LoVo (cell line): ENCODE measurements around the gene CD3D.
A peak's percentile ranks its signal among the peaks of the same experiment; 100 is the strongest.

ENCODE experiments used
- DNase-seq: peaks from one replicate; pipeline ENCODE4 v3.0.0-alpha.2; 2016; ENCODE audit warnings: low spot score

The CD3D gene

DNA sequence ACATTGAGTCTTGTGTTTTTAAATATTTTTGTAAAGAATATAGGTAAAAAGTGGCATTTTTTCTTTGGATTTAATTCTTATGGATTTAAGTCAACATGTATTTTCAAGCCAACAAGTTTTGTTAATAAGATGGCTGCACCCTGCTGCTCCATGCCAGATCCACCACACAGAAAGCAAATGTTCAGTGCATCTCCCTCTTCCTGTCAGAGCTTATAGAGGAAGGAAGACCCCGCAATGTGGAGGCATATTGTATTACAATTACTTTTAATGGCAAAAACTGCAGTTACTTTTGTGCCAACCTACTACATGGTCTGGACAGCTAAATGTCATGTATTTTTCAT, 38.3 kb downstream of the CD3D start:
- no peak for DNase-seq

DNA sequence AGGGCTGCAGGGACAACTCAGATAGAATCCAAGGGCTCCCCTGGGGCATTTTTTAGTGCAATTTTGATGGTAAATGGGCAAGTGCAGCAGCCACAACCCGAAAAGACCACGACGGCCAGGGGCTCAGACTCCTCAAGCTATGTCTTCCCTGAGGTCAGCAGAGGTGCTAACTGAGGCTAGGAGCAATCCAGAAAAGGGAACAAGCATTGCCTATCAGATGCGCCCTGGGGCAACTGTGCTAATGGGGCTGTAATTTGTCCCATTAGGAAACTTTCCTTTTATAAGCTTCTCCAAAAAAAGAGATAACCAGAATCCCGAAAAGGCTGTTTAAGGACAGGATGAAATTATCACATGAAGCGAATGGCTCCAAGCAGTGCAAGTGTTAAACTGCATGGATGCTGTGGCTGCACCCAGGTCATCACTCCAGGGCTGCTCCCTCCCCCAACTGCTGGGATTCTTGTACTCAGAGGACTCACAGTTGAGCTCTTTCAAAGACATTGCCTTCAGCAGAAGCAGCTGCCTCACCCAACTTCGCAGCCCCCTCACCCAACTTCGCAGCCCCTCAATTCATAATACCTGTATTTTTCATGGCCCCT, 40.8 kb downstream of the CD3D start:
- DNase-seq: no peak

DNA sequence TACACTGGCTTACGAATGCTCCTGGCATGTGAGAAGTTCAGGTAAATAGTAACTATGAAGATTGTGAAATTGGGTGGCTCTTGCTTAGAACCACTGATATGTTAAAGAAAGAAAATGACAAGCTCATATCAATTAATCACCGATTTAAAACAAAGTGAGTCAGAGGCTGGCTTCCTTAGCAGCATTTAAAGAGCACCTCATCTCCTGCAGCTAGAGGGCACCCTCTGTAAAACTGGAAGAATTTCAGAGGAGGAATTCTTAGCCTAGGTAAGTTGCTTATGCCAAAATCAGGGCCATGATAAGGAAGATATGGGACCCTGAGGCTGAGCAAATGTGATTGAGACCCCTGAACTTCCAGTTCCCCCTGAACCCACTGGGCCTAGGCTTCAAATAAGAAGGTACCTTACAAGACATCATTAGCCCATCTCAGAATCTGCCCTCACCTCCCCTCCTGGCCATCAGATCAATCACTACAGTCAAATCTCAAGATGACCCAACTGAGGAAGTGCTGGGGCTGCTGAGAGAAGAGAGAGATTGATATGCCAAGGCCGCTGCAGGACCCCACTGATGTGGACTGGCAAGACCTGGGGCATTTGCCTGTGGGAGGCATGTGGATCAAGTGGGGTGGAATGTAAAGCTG, 46.6 kb downstream of the CD3D start:
- DNase-seq: peak; percentile 46

DNA sequence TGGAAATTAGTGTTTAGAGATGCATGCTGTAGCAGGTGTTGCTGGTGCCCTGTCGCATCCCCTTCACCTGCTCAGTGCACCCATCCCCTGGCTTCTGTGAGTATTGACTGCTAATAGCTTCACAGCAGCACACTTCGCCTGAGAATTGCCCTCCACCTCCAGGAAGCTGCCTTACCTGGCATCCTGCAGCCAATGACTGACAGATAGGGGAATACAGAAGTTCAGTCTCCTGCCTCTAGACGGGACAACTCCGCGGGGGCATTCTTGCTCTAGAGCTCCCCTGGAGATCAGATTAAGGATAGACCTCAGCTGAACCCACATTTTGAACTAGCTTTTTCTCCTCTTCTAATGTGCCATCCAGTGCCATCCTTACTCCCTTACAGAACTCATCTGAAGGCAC, 47.3 kb downstream of the CD3D start:
- DNase-seq: no peak

DNA sequence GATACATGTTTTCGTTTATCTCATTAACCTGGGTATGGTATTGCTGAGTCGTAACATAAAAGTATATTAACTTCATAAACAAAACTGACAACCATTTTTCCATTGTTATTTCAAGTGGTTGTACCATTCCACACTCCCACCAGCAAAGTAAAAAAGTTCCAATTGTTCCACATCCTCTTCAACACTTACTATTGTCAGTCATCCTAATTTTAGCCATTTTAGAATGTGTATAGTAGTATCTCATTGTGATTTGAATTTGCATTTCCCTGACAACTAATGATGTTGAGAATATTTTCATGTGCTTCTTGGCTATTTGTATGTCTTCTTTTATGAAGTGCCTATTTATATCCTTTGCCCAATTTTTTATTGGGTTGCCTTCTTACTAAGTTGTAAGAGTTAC, 48.5 kb downstream of the CD3D start:
- no peak for DNase-seq

DNA sequence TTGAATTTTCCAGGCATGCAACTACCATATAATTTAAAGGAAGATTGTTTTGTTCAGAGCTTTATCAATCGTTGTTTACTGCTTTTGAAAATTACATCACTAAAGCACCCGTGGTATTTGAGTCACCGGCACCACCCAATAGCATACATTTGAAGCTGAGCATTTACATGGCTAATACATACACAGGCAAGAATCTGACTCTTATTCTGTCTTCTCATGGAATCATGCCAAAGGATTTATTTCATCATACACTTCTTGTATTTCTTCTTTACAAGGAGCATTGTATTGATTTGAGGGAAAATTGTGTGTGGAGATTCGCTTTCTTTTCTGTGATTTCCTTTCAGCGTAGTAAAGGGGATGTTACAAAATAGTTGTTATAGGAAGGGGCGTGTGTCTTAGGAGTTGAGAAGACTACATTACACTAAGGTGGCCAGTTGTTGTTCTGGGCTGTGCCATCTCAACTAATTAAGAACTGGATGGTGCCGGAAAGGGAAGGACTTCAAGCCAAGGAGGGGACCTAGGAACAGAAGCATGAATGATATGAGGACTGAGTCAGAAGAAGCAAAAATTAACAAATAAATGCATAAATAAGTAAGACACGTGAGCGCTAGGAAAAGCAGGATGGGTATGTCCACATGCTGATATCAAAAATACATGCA, 50.9 kb downstream of the CD3D start:
- DNase-seq: no peak

DNA sequence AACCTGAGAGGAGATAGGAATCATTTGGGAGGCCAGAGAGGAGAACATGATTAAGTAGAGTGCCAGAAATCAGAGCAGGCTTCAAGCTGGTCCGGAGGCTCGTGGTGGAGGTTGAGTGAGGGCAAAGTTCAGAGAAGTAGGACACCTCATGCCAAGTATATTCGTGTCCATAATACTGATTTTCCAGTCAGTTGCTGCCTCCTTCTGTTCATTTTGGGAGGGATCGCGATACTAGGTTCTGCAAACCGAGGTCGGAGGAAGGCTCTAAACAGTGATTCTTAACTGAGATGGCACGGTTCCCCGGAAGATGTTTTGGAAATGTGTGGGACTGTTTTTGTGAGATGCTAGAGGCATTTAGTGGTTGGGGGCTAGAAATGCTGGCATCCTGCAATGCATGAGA, 51.6 kb downstream of the CD3D start:
- peak; percentile 81 for DNase-seq

DNA sequence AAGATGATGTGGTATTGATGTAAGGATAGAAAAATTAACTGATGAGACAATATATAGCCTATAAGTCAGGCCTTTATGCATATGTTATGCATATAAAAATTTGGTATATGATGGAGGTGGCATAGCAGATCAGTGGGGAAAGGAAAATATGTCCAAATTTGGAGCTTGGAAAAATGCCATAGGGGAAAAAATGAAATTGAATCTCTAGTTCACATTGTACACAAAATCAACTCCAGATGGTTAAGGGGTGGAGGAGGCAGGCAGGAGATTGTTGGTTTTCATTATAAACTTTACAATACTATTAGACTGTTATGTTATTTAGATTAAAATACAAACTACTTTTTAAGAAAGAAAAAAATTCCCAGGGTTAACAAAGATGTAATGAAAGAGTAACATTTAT, 53.1 kb downstream of the CD3D start:
- no peak for DNase-seq
